ENCODE measurements around the gene ARHGAP24.
A peak's percentile ranks its signal among the peaks of the same experiment; 100 is the strongest.

Gene ARHGAP24

GRCh38 chr4:86035688-86036087 lies 560.7 kb downstream of the ARHGAP24 start:
- no peak for DNase-seq

GRCh38 chr4:86036736-86037135 lies 561.8 kb downstream of the ARHGAP24 start:
- DNase-seq, result no peak

- no peak for DNase-seq
These were observed 563.1 kb downstream of the ARHGAP24 start for GRCh38 chr4:86038037-86038436.

GRCh38 chr4:86043755-86044592 lies 569.0 kb downstream of the ARHGAP24 start:
- DNase-seq, result peak; percentile 25 to 56

GRCh38 chr4:86044593-86044985 lies 569.6 kb downstream of the ARHGAP24 start:
- no peak for DNase-seq

GRCh38 chr4:86048426-86048825 lies 573.5 kb downstream of the ARHGAP24 start:
- DNase-seq, result no peak

GRCh38 chr4:86050496-86050895 lies 575.5 kb downstream of the ARHGAP24 start:
- DNase-seq, result no peak
